C4-2B (cell line): ENCODE data around the gene FOXR1.

Source experiments
- ZFX ChIP-seq: fragments of 450-650 bp; IDR thresholded peaks from 2 replicates; pipeline ENCODE4 v1.6.1; 2017
- TF ChIP-seq, protein P1 (sequence below): fragments of 450-650 bp; conservative IDR thresholded peaks from 2 replicates; pipeline ENCODE4 v1.5.1; 2017; ENCODE audit warnings: mild to moderate bottlenecking

DNA sequence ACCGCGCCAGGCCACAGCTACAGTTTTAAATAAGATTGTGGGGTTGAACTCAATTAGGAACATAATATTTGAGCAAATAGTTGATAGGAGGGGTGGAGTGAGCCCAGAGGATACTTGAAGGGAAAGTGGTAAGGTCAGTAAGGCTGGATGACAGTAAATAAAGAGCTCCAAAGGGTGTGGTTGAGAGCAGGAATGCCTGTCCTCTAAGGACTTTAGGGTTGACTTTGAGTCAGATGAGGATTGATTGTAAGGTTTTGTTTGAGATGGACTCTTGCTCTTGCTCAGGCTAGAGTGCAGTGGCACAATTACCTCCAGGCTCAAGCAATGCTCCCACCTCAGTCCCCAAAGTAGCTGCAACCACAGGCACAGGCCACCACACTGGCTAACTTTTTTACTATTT lies 2.4 kb downstream of the FOXR1 start:
- TF ChIP-seq, protein P1, sequence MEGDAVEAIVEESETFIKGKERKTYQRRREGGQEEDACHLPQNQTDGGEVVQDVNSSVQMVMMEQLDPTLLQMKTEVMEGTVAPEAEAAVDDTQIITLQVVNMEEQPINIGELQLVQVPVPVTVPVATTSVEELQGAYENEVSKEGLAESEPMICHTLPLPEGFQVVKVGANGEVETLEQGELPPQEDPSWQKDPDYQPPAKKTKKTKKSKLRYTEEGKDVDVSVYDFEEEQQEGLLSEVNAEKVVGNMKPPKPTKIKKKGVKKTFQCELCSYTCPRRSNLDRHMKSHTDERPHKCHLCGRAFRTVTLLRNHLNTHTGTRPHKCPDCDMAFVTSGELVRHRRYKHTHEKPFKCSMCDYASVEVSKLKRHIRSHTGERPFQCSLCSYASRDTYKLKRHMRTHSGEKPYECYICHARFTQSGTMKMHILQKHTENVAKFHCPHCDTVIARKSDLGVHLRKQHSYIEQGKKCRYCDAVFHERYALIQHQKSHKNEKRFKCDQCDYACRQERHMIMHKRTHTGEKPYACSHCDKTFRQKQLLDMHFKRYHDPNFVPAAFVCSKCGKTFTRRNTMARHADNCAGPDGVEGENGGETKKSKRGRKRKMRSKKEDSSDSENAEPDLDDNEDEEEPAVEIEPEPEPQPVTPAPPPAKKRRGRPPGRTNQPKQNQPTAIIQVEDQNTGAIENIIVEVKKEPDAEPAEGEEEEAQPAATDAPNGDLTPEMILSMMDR, result no peak
- no peak for TF ChIP-seq ZFX
